ENCODE results near the gene PPARD.
"Not testable (repeated sequence)": the region's sequence is repeated elsewhere in the genome, so short reads cannot be mapped to it uniquely, and the experiment has no call there.

PPARD gene

DNA sequence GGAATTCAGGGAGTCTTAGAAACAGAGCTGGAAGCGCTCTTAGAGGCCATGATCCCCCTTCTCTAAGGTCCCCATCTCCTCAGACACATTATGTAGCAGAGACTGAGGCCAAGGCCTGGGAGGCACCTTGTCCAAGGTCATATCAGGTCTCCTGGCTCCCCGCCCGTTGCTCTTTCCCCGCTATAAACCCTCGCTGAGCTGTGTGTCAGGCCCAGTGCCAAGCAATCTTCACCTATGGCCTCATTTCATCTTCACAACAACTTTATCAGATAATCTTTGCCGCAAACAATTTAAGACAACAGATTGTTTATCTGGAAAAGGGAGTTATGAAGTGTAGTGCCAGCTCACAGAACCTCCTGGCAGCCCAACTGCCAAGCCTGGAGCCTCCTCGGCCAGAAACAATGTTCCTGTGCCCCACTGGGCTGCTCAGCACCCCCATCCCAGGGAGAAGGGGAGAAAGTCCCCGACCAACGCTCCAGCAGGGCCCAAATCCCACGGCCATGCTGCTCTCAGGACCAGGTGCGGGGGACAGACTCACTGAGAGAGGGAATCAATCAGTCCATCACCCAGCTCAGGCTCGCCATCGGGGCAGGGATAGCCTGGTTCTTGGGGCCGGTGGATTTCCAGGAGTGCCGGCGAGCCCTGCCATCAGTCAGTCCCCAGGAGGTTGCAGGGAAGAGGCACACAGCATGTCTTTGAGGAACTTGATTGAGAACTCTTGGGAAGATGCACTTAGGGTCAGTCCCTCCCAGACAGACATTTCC lies 92.9 kb downstream of the PPARD start:
- in situ Hi-C loops (cut with MboI; ENCODE audit: low sequenced_read_pairs), result no loop called here

DNA sequence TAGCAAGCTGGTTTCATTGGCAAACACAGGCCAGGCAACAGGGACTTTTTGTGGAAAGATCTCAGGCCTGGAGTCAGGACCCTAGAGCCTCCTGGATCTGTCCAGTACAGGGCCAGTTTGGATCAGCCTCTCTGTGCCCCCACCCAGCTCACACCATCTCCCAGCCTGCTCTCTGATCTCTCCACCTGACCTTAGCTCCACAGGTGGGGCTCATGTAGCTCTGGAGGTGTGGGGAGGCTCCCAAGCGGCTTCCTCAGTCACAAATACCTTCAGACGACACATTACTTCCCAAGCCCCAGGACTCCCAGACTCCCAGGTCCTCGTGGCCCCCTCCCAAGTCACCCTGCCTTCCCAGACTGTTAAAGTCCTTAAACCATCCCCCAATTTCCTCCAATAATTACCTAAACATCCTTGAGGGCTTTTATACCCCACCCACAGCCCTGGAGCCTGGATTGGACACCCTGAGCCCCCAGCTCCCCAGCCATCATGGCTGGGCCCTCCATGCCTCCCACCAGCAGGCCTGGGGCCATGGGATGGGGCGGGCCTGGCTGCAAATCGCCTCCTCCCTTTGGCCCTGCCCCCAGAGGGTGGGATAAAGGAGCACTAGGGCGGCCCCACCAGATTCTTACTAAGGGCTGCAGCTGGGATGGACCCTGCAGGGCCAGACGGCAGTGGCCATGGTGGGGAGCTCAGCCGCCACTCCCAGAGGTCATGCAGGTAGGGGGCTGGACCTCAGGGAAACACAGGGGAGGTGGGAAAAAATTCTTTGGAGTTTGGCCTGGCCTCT lies 93.9 kb downstream of the PPARD start:
- in situ Hi-C loops (cut with MboI; ENCODE audit: low sequenced_read_pairs), result no loop called here

DNA sequence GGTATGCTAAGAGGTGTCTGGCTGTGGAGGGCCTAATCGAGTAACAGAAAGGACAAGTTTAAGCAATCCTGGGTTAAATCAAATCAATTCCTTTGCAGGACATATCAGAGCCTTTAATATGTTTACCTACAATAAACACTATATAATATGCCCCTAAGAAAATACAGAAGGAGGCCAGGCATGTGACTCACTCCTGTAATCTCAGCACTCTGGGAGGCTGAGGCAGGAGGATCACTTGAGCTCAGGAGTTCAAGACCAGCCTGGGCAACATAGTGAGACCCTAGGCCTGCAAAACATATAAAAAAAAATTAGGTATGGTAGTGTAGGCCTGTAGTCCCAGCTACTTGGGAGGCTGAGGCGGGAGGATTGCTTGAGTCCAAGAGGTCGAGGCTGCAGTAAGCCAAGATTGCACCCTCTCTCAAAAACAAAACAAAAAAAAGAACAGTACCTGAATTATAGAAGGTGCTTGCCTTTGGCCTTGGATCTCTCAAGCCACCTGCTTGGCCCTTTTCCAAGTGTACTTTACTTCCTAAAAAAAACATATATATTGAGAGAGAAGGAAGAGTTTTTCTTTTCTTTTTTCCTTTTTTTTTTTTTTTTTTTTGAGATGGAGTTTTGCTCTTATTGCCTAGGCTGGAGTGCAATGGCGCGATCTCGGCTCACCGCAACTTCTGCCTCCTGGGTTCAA lies 96.2 kb downstream of the PPARD start:
- in situ Hi-C loops (cut with MboI; ENCODE audit: low sequenced_read_pairs), result not testable (repeated sequence)

DNA sequence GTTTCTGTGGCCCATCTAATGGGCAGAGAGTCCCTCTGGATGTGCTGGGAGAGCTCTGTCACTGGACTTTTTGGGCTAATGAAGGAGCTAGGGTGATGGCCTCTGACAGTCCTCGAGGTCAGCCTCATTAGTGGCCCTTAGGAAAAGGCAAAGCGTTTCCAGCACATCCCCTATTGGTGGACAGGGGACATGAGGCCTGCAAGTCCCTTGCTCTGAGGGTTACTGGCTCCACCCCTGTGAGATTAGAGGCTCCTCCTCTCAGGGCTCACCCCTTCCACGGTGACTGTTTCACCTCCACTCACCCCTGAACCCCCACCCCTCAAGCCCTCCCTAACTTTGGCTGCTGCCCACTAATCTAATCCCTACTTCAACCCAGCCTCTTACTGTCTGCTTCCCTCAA lies 97.0 kb downstream of the PPARD start:
- in situ Hi-C loops (cut with MboI; ENCODE audit: low sequenced_read_pairs), result no loop called here

DNA sequence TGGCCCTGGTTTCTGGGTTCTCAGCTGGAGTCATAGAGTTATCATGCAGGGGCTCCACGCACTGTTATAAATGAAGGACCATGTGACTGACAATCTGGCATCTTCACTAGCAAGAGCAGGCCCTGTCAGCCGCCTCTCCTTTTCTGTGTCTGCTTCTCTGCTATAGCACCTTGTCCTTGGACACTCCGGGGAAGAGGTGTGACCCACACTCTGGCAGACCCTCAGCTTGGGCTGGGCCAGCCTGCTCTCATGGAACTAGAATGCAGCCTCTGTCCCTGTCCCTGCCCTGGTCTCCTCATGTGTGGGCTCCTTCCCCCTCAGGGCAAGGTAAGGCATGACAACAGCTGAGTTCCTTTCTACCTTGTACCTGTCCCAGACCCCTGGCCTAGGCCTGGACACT lies 98.8 kb downstream of the PPARD start:
- in situ Hi-C loops (cut with MboI; ENCODE audit: low sequenced_read_pairs), result no loop called here

DNA sequence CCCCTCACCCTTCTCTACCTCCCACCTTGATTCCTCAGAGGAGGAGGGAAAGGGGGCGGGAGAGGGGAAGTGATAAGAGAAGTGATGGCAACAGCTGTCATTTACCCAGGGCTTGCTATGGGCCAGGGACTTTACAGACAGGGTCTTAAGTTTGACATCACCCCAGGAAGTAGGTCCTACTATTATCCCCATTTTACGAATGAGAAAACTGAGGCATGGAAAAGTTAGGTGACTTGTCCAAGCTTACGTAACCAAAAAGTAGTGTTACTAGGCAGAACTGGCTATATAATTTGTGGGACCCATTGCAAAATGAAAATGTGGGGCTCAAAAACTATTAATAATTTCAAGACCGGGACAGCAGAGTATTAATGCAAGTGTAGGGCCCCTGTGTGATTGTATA lies 99.3 kb downstream of the PPARD start:
- in situ Hi-C loops (cut with MboI; ENCODE audit: low sequenced_read_pairs), result no loop called here

DNA sequence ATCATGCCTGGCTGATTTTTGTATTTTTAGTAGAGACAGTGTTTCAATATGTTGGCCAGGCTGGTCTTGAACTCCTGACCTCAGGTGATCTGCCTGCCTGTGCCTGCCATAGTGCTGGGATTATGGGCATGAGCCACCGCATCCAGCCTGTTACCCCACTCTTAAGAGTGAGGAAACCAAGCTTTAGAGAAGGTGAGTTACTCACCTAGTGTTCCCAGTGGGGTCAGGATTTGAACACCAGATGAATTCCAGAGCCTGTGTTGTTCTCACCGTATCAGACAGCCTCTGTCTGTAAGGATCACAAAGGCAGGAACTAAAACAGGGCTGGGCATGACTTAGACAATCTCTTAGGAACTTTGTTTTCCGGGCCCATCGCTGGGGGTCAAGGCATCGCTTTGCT lies 100.3 kb downstream of the PPARD start:
- in situ Hi-C loops (cut with MboI; ENCODE audit: low sequenced_read_pairs), result no loop called here

DNA sequence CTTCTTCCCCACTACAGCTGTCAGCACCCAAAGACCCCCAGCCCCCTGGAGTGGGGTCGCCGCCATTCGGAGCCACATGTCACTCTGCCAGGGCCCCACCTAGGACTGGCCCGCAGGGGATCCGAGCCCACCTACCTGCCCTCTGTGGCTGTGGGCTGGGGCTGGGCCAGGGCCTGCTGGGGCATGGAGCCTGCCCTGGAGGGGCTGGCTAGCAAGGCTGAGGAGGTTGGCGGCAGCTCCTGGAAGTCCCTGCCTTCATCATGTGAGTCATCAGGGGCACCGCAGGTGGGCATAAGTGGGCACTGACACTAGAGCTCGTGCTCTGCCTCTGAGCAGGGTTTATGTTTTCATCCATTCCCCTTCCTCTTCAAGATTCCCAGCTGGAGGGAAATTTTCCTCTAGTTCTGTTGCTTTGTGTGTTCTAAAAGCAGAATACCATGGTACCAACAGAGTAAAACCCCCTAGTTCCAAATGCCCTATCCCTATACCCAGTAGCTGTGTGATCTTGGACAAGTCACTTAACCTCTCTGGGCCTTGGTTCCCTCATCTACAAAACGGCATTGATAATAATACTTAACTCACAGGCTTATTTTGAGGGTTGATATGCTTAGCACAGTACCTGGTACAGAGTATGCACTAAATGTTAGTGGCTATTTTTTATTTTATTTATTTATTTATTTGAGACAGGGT lies 101.1 kb downstream of the PPARD start:
- in situ Hi-C loops (cut with MboI; ENCODE audit: low sequenced_read_pairs), result no loop called here

DNA sequence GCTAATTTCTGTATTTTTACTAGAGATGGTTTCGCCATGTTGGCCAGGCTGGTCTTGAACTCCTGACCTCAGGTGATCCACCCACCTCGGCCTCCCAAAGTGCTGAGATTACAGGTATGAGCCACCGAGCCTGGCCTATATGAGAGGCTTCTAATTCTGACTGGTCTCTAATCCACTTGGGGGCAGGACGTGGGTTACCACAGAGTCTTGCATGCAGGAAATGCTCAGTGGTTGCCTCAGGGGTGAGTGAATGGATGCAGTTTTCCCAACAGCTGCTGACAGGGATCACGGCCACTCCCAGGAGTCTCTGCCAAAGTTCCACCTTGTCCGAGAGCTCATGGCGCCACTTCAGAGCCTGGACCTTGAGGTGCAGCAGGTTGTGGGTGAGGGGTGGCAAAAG lies 103.3 kb downstream of the PPARD start:
- in situ Hi-C loops (cut with MboI; ENCODE audit: low sequenced_read_pairs), result no loop called here

DNA sequence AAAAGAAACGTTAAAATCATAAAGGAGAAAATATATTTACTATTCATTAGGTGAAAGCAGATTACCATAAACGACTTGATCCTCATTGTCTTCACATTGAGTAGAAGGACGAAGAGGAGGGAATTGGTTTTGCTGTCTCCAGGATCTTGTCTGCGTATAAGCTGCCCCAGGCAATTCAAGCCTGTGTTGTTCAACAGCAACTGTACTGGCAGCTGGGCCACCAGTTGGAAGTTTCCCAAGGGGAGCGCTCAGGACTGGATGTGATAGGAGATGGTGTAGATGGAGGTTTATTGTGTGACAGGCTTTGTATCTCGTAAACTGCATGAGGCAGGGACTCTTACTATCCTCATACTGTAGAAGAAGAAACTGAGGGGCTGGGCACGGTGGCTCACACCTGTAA lies 105.8 kb downstream of the PPARD start:
- in situ Hi-C loops (cut with MboI; ENCODE audit: low sequenced_read_pairs), result no loop called here

DNA sequence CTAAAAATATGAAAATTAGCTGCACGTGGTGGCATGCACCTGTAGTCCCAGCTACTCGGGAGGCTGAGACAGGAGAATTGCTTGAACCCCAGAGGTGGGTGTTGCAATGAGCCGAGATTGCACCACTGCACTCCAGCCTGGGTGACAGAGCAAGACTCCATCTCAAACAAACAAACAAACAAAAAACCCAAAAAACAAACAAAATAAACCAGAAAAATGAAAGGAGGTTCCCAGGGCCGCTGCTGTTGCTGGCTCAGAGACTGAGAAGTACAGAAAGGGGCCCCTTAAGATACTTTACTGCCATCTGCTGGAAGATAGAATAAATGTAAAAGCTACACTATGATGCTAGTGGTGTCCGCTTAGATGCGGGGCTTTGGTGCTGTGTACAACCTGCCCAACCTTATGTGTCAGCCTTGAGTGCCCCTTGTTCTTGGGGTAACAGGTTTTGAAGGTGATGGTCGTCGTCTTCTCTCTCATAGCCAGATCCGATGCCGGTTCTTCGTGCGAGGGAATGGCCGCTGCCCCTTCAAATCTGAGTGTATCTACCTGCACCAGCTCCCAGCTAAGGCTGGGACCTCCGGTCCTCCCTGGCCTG lies 107.0 kb downstream of the PPARD start:
- in situ Hi-C loops (cut with MboI; ENCODE audit: low sequenced_read_pairs), result no loop called here

DNA sequence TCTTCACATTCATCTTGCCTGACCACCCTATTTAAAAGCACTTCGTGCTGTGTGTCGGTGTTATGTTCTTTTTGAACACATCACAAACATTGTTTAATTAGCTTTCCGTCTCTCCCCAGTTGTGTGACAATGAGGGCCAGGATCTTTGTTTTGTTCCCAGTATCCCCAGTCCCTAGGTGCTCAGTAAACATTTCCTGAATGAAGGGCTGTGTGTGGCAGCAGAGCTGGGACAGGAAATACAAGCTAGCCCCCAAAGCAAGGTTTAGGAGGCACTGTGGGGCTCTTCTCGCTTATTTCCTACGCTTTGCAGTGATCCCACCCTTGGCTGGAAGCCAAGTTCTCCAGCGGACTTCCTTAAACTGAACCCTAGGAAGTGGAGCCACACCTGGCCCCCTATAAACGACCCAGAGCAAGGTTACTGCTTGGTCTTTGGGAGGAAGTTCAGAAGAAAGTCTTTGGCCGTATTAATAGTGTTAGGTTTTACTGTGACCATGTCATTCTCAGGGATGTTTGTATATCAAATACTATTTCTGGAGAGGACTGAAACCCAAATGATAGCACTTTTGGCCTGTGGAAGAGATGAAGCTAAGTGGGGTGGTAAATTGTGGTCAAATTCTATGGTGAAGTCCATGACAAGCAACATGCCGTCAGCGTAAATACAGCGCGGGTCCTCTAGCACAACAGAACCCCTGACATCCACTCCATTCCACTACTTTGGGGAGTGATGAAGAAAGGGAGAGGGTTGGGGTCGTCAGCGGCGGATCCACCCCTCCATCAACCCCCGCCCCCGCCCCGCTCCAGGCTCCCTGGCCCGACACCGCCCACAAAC lies 109.2 kb downstream of the PPARD start:
- in situ Hi-C loops (cut with MboI; ENCODE audit: low sequenced_read_pairs), result loop anchor here (10.0 kb wide), 1 partner anchor 157 kb away; the partner anchor contains the start of gene DEF6

DNA sequence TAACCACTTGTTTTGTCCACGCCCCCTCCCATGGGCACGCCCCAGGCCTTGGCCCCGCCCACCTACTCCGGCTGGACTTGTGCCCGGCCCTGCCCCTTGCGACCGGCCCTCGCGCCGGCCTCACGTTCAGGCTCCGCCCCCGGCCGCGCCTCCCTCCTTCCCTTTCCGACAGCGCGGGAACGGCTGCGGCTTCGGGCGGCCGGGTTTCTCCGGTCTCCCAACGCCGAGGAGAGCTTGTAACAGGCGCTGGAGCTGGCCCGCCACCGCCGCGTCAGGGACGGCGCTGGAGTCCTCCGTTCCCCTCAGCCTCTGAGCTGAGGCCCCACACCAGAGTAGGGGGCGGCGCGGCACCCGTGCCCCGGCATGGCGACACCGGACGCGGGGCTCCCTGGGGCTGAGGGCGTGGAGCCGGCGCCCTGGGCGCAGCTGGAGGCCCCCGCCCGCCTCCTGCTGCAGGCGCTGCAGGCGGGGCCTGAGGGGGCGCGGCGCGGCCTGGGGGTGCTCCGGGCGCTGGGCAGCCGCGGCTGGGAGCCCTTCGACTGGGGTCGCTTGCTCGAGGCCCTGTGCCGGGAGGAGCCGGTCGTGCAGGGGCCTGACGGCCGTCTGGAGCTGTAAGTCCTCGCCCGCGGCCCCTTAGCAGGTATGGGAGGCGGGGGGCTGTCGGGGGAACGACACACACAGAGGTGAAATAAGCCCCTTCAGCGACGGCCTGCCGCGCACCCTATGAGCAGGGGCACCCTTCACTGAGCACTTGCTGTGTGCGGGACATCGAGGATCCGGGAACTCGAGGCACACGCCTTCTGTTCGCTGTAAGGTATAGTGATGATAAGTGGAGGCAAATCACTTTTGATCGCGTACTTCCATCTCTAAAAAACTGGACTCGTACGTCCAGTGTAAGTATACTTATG lies 110.1 kb downstream of the PPARD start, which contains the start of gene FANCE:
TSS of gene FANCE (plus strand) at position 156 of the 908 bp plus-strand sequence. CDS start at position 364, 208 bp downstream.
- in situ Hi-C loops (cut with MboI; ENCODE audit: low sequenced_read_pairs), result loop anchor here (10.0 kb wide), 1 partner anchor 158 kb away; the partner anchor contains the start of gene DEF6

DNA sequence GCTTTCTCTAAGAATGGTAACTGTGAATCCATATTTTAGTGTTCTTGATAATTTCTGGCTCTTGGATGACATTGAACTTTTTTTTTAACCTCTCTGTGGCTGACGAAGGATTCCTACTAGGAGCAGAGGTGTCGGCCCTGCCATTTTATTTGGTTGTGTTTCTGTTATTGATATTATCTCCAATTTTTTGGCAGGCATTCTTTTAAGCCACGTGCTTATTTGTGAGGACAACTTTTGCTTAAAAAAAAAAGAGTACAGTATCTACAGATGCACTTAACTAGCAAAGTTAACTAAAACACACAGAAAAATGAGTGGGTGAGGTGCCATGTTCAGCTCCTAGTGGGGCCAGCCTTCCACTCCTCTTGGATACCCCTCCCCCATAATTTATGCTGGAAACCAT lies 110.9 kb downstream of the PPARD start:
- in situ Hi-C loops (cut with MboI; ENCODE audit: low sequenced_read_pairs), result loop anchor here (10.0 kb wide), 1 partner anchor 158 kb away; the partner anchor contains the start of gene DEF6

DNA sequence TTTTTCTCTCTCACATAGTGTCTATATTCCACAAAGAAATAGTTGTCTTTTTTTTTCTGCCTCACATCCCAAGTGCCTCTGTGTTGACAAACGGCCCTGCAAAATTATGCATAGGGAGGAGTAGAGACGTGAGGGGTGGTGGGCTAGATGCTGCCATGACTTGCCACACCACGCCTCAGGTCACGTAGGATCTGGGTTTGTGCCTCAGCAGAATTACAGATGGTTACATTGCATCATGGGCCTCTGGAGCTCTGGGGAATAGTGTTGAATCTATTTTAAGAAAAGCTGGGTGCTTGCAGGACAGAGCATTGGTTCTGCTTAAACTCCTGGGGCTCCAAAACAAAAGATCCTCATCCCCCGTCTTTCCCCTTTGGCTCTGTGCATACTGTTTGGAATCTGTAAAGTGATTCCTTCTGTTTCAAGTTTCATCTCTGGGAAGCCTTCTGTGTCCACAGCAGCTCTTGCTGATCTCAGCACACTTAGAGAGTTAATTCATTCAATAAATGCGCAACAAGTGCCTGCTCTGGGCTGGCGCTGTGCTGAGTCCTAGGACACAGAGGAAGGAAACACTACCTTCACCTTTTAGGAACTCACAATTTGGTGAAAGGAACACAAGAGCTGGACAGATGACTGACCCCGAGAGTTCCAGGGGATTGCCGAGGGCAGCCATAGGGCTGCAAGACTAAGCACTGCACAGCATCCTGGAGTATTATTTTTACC lies 112.2 kb downstream of the PPARD start:
- in situ Hi-C loops (cut with MboI; ENCODE audit: low sequenced_read_pairs), result loop anchor here (10.0 kb wide), 1 partner anchor 160 kb away; the partner anchor contains the start of gene DEF6

DNA sequence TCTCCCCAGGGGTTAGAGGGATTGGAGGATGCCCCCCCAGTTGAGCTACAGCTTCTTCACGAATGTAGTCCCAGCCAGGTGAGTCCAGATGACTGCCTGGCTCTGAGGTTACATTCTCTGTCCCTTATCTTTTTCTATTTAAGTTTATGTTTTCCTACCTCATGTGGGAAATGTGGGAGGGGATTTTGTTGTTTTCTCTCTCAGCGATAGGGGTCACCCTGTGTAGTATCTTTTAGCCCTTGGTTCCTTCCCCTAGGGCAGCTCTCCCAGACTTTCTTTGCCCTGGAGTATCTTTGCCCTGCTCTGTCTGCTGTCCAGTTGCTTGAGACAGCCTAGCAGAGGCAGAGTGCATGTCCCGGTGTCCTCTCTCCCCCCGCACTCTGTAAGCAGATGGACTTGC lies 115.5 kb downstream of the PPARD start:
- in situ Hi-C loops (cut with MboI; ENCODE audit: low sequenced_read_pairs), result loop anchor here (10.0 kb wide), 1 partner anchor 163 kb away; the partner anchor contains the start of gene DEF6

DNA sequence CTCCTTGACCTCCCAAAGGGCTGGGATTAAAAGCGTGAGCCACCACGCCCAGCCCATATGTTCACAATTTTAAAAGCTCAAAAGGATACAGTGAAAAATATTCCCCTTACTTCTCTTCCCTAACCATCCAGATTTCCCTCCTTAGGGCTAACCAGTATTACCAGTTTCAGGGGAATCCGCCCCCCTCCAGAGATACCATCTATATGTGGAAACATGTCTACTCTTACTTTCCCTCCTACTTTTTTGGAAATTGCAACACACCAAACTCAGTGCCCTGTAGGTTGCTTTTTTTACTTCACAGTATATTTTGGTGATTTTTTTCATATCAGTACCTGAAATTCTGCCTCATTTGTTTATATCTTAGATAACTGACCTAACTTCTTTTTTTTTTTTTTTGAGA lies 118.9 kb downstream of the PPARD start:
- in situ Hi-C loops (cut with MboI; ENCODE audit: low sequenced_read_pairs), result no loop called here

DNA sequence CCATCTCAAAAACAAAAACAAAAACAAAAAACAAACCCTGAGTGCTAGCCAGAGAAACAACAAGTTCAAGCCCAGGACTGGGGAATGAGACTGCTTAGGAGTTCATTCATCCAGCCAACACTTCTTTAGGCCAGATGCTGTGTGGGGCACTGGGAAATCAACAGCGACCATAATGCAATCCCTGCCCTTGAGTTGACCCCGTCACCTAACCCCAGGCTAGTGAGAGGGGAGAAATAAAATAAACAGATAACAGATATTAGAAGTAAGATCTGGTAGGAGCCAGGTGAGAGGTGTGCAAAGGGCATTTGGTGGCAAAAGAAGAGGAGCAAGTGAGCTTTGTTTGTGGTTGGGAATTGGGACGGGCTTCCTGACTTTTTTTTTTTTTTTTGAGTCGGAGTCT lies 120.9 kb downstream of the PPARD start:
- in situ Hi-C loops (cut with MboI; ENCODE audit: low sequenced_read_pairs), result no loop called here
